CD4-positive, alpha-beta T cell treated with Interleukin-2 at 100 ng/mL for 4 hours (primary cell): ENCODE measurements around the gene SLC46A1.

Source experiments
- DNase-seq: peaks from one replicate; pipeline ENCODE4 v3.0.0-alpha.2; 2020; ENCODE audit warnings: low spot score

SLC46A1 gene

GRCh38 chr17:28379814-28380801 is 25.9 kb downstream of the SLC46A1 start:
- DNase-seq = no peak

GRCh38 chr17:28372945-28373274 is 33.1 kb downstream of the SLC46A1 start:
- no peak for DNase-seq

- no peak for DNase-seq
These were observed 33.6 kb downstream of the SLC46A1 start for GRCh38 chr17:28372203-28372944.

GRCh38 chr17:28371245-28372202 is 34.5 kb downstream of the SLC46A1 start, which contains the start of gene SARM1:
Gene SARM1 (plus strand): TSS chr17:28371694. CDS start chr17:28372033, 339 bp downstream.
- DNase-seq = peak; percentile 91

GRCh38 chr17:28370744-28371103 is 35.3 kb downstream of the SLC46A1 start:
- no peak for DNase-seq

- no peak for DNase-seq
These were observed 35.8 kb downstream of the SLC46A1 start, which contains the start of gene VTN for GRCh38 chr17:28370035-28370743. Gene VTN (minus strand): TSS chr17:28370307. CDS start chr17:28370203, 104 bp downstream.

GRCh38 chr17:28369684-28370034 is 36.4 kb downstream of the SLC46A1 start:
- DNase-seq = no peak

GRCh38 chr17:28368915-28369683 is 36.9 kb downstream of the SLC46A1 start:
- DNase-seq = no peak

GRCh38 chr17:28368306-28368831 is 37.6 kb downstream of the SLC46A1 start:
- no peak for DNase-seq

- DNase-seq = no peak
These were observed 38.2 kb downstream of the SLC46A1 start for GRCh38 chr17:28367641-28368305.

- DNase-seq = no peak
These were observed 39.4 kb downstream of the SLC46A1 start for GRCh38 chr17:28366605-28367004.

- DNase-seq = no peak
These were observed 40.5 kb downstream of the SLC46A1 start for GRCh38 chr17:28365487-28365886.

- no peak for DNase-seq
These were observed 41.2 kb downstream of the SLC46A1 start, which contains the start of gene SEBOX for GRCh38 chr17:28364665-28365363. Gene SEBOX (minus strand): TSS chr17:28365199. CDS start chr17:28365151, 48 bp downstream.

- DNase-seq = no peak
These were observed 42.0 kb downstream of the SLC46A1 start for GRCh38 chr17:28363776-28364650.

GRCh38 chr17:28363186-28363585 is 42.8 kb downstream of the SLC46A1 start:
- DNase-seq = no peak

GRCh38 chr17:28357901-28358197 is 48.2 kb downstream of the SLC46A1 start:
- no peak for DNase-seq

- DNase-seq = peak; percentile 96
These were observed 48.7 kb downstream of the SLC46A1 start, which contains the start of gene POLDIP2 for GRCh38 chr17:28357061-28357900. Gene POLDIP2 (minus strand): TSS chr17:28357527. CDS start chr17:28357448, 79 bp downstream.
